OCI-LY3 (cell line): ENCODE measurements around the gene IGFBP1.

Experiments used
- CTCF ChIP-seq: fragments of 200-600, 300-600 bp; sonication (generic); IDR thresholded peaks from 2 replicates; pipeline ENCODE4 v1.5.1; 2014; ENCODE audit warnings: antibody characterized with exemption, low read length, low read depth
- EZH2phosphoT487 ChIP-seq: fragments of 200-600 bp; shearing (Covaris generic); IDR thresholded peaks from 2 replicates; pipeline ENCODE4 v1.6.1; 2018; ENCODE audit warnings: antibody characterized with exemption, mixed run types, low read depth

- TF ChIP-seq CTCF = no peak
- no peak for TF ChIP-seq EZH2phosphoT487
Measured at GRCh38 chr7:45869426-45869825, 18.9 kb upstream of the IGFBP1 start.
